ENCODE measurements around the gene SMAP1. TPM values are rescaled to one million over a fixed set of nuclear protein-coding genes. Genes with fewer than 3 reads are reported as not detected.

SMAP1 gene
- total and polyA plus RNA-seq, 9 of the 15 experiments (the other 6 are each of a cell fraction or from before 2014, with no cell fraction given) = 11.4 to 26.4 (median 15.5) TPM

GRCh38 chr6:70725817-70726415 lies 58.2 kb downstream of the SMAP1 start:
- H3K9me1 ChIP-seq (ENCODE audit: control insufficient read depth, insufficient read depth, low read length) = no peaks in the 10 kb centered on the region
- H3K4me2 ChIP-seq (ENCODE audit: insufficient read depth, low read length) = no peak overlapping the region
- 18% methylated on average over 3 of the region's 3 CpGs for WGBS (ENCODE audit: insufficient coverage, low coverage, missing lambda C conversion rate)
- ATAC-seq (no peak), FAIRE-seq (no peak), DNase-seq (ENCODE audit: extremely low read depth in 1 of 4, low spot score in 3 of 4) (no peak)
- H3K27ac ChIP-seq (ENCODE audit: extremely low read depth, low read depth, low read length) = no peak overlapping the region
- 0 out of 2 replicates have a peak, but pooled peaks cover 3% of the 10 kb centered on the region for H4K20me1 ChIP-seq (replicated peaks; ENCODE audit: control insufficient read depth, insufficient read depth, low read length)
- H2AFZ ChIP-seq (ENCODE audit: low read depth, low read length) = no peak overlapping the region
- ChIA-PET POLR2A (interaction anchor here (0.6 to 1.1 kb wide), 3 partner anchors 8 to 52 kb away, joined by 3 to 4 read pairs (median 3); no protein-coding TSS in a partner anchor), CTCF (ENCODE audit: low intra/inter-chr PET ratio) (interaction anchor here (0.5 kb wide), 1 partner anchor 452 kb away, joined by 3 read pairs; no protein-coding TSS in a partner anchor)
- no peak overlapping the region for H3K9ac ChIP-seq (ENCODE audit: insufficient read depth in 1 of 2, low read depth in 2 of 2, low read length in 2 of 2)
- H3K4me3 ChIP-seq = no peak overlapping the region
- BruUV-seq (replicated peaks) = no TSS peak
- intact Hi-C loops (cut with micrococcal nuclease) (no loop called here), in situ Hi-C loops (cut with MboI) (no loop called here)
- H3K27me3 ChIP-seq (ENCODE audit: control insufficient read depth in 2 of 2, insufficient read depth in 2 of 2, low read length in 2 of 2) = no peaks in the 10 kb centered on the region
- no peaks in the 10 kb centered on the region; a peak in 1 of 5 replicates for H3K4me1 ChIP-seq (replicated peaks in 1 of 2; ENCODE audit: control insufficient read depth in 2 of 2, insufficient read depth in 2 of 2, low read length in 2 of 2)
- H3K79me2 ChIP-seq (ENCODE audit: control insufficient read depth, insufficient read depth, low read length) = no peaks in the 10 kb centered on the region
- H3K36me3 ChIP-seq (ENCODE audit: control insufficient read depth, insufficient read depth, low read length) = no peaks in the 10 kb centered on the region
- no peak for TF ChIP-seq EGR1 (conservative IDR thresholded peaks at IDR 0.05)
- no peak for TF ChIP-seq STAT6 (CRISPR knock-in tag; IDR thresholded peaks at IDR 0.05)
- 0 out of 2 replicates have a peak, but pooled peaks have one; percentile 6 for TF ChIP-seq MAFG (tag; conservative IDR thresholded peaks at IDR 0.05)
- TF ChIP-seq MAX (CRISPR knock-in tag; IDR thresholded peaks at IDR 0.05) = no peak
- H3K9me3 ChIP-seq (replicated peaks; ENCODE audit: control insufficient read depth, insufficient read depth, low read depth, low read length) = no peaks in the 10 kb centered on the region

All from K562 (cell line).